ENCODE results near the gene NOL3.

GRCh38 chr16:67190041-67190440 lies 19.7 kb downstream of the NOL3 start, which contains the start of gene EXOC3L1:
- TF ChIP-seq, protein P1, sequence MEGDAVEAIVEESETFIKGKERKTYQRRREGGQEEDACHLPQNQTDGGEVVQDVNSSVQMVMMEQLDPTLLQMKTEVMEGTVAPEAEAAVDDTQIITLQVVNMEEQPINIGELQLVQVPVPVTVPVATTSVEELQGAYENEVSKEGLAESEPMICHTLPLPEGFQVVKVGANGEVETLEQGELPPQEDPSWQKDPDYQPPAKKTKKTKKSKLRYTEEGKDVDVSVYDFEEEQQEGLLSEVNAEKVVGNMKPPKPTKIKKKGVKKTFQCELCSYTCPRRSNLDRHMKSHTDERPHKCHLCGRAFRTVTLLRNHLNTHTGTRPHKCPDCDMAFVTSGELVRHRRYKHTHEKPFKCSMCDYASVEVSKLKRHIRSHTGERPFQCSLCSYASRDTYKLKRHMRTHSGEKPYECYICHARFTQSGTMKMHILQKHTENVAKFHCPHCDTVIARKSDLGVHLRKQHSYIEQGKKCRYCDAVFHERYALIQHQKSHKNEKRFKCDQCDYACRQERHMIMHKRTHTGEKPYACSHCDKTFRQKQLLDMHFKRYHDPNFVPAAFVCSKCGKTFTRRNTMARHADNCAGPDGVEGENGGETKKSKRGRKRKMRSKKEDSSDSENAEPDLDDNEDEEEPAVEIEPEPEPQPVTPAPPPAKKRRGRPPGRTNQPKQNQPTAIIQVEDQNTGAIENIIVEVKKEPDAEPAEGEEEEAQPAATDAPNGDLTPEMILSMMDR (IDR thresholded peaks at IDR 0.05) = no peak
- no peak for TF ChIP-seq POLR2A (IDR thresholded peaks at IDR 0.05)
